Activated naive CD4-positive, alpha-beta T cell treated with anti-CD3 and anti-CD28 coated beads, Interleukin-2, amount 50 U/mL, for 24 hours (primary cell): ENCODE measurements around the gene CCDC77.
"Not testable (repeated sequence)": the region's sequence is repeated elsewhere in the genome, so short reads cannot be mapped to it uniquely, and the experiment has no call there.

Experiments
- H3K27ac Mint-ChIP-seq: one replicate; pipeline ENCODE4 v1.8.0; 2021; ENCODE audit warnings: mild to moderate bottlenecking, mixed read lengths
- H3K27me3 Mint-ChIP-seq: one replicate; pipeline ENCODE4 v1.8.0; 2021; ENCODE audit warnings: mixed read lengths
- H3K36me3 Mint-ChIP-seq: one replicate; pipeline ENCODE4 v1.8.0; 2021; ENCODE audit warnings: mixed read lengths
- H3K4me1 Mint-ChIP-seq: one replicate; pipeline ENCODE4 v1.8.0; 2021; ENCODE audit warnings: mixed read lengths
- H3K4me3 Mint-ChIP-seq: one replicate; pipeline ENCODE4 v1.8.0; 2021; ENCODE audit warnings: mild to moderate bottlenecking, mixed read lengths
- H3K9me3 Mint-ChIP-seq: one replicate; pipeline ENCODE4 v1.8.0; 2021; ENCODE audit warnings: mixed read lengths

The CCDC77 gene

DNA sequence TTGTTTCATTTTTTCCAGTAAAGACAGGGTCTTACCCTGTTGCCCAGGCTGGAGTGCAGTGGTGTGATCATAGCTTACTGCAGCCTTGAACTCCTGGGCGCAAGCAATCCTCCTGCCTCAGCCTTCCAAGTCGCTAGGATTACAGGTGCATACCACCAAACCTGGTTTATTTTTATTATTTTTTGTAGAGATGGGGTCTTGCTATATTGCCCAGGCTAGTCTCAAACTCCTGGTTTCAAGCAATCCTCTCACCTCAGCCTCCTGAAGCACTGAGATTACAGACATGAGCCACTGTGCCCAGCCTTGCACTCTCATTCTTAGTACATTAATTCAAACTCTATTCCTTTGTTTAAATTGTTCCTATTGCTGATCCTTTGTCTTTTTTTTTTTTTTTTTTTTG lies 34.3 kb downstream of the CCDC77 start:
- H3K4me1 Mint-ChIP-seq, H3K9me3 Mint-ChIP-seq, H3K4me3 Mint-ChIP-seq, H3K27ac Mint-ChIP-seq, H3K27me3 Mint-ChIP-seq: not testable (repeated sequence)
- H3K36me3 Mint-ChIP-seq = peaks cover 20% of the 10 kb centered on the region

DNA sequence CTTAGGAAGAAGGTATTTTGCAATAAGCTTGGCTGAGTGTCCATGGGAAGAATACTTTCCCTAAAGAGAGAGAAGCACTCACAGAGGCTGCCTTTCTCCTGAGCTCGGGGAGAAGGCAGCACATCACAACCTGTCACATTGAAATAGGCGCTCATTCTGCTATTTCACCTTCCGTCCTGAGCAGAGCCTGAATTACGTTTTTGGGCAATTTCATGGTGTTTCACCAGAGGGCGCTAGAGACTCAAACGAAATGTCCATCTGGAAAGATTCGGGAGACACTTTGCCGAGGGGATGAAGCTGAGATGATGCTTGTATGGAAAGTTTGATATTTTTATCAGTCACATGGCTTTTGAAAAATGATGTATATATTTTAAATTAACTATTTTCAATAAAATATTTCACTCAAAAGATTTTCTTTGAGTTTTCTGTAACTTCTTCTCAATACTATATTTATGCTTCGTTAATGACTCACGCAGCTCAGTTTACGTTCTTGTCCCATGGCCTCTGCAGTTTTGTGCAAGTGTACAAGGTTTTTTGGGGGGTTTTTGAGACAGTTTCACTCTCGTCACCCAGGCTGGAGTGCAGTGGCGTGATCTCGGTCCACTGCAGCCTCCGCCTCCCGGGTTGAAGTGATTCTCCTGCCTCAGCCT lies 40.9 kb downstream of the CCDC77 start:
- Mint-ChIP-seq H3K9me3 (no peaks in the 10 kb centered on the region), H3K27me3 (no peaks in the 10 kb centered on the region), H3K4me3 (no peak overlapping the region), H3K27ac (no peak overlapping the region), H3K4me1 (no peaks in the 10 kb centered on the region), H3K36me3 (peaks cover 2% of the 10 kb centered on the region)

DNA sequence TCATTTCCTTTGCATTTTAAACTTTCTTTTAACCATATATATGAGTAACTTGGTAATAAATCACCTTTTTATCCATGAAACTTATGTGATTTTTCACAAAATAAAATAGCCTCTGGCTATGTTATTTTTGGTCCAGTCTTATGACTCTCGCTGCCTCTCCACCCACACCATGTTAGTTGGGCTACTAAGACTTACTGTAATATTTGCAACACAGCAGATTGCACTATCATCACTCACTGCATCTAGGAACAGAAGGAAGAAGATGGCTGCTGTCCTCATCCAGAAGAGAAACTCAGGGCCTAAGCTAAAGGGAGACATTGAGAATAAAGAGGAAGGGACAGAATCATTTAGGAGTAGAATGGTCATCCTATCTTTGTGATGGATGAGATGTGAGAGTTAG lies 45.7 kb downstream of the CCDC77 start:
- Mint-ChIP-seq H3K27me3 (no peaks in the 10 kb centered on the region), H3K4me3 (no peak overlapping the region), H3K4me1 (no peaks in the 10 kb centered on the region), H3K9me3 (no peaks in the 10 kb centered on the region), H3K27ac (no peak overlapping the region), H3K36me3 (no peaks in the 10 kb centered on the region)

DNA sequence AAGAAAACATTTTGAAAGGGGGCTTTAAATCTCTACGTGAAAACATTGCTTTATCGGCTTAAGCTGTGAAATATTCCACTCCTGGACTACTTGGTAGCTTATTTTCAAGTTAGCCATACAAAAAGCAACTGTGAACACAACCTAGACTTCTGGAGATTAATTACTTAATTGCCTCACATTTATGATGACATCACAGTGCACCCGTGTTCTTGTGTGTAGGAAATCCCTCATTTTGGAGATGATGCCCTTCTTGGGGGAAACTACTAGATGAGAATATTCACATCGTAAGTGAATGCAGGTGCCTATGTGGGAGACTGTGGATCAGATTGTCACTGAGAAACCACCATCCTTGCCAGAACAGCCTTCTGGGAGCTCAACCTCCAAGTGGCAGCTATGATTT lies 47.8 kb downstream of the CCDC77 start:
- H3K9me3 Mint-ChIP-seq = no peaks in the 10 kb centered on the region
- no peaks in the 10 kb centered on the region for H3K4me1 Mint-ChIP-seq
- no peak overlapping the region for H3K4me3 Mint-ChIP-seq
- H3K36me3 Mint-ChIP-seq = no peaks in the 10 kb centered on the region
- H3K27ac Mint-ChIP-seq = no peak overlapping the region
- no peaks in the 10 kb centered on the region for H3K27me3 Mint-ChIP-seq

DNA sequence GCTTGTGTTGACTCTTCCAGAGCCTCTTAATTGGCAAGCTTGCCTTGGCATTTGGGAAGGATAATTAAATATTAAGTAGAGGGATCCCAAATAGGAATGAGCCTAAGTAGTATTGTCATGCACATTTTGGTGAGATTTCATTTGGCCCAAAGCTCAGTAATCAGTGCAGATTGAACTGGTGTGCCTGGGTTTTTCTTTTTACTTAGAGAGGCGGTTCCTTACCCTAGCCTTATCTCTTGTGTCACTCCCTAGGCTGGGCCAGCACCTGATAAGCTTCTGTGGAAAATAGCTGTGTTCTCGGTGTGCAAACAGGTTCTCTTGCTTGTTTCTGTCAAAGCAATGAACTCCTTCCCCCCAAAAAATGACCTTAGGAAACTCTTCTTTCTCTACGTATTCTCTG lies 49.0 kb downstream of the CCDC77 start:
- Mint-ChIP-seq H3K27me3 (no peaks in the 10 kb centered on the region), H3K9me3 (no peaks in the 10 kb centered on the region)

DNA sequence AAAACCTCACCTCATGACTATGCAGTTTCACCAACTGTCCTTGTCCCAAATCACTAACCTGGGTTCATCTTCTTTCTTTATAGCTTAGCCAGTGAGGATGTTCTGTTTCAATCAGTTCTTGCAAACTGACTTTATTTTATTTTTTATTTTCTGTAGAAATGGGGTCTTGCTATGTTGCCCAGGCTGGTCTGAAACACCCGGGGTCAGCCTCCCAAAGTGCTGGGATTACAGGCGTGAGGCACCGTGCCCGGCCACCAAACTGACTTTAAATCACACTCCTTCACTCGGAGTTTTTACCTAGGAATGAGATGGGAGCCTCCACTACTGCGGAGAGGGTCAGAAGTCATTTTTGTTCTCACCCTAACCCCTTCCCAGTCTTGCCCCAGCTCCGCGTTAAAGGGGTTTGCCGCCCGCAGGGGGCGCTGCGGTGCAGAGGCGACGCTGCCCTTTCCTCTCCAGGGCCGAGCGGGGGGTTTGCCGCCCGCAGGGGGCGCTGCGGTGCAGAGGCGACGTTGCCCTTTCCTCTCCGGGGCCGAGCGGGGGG lies 51.3 kb downstream of the CCDC77 start:
- Mint-ChIP-seq H3K4me3 (no peak overlapping the region), H3K9me3 (no peaks in the 10 kb centered on the region)

More for the DNA sequence above, 49.0 kb downstream of the CCDC77 start:
- Mint-ChIP-seq H3K4me3 (no peak overlapping the region), H3K36me3 (no peaks in the 10 kb centered on the region), H3K4me1 (no peaks in the 10 kb centered on the region), H3K27ac (no peak overlapping the region)

DNA sequence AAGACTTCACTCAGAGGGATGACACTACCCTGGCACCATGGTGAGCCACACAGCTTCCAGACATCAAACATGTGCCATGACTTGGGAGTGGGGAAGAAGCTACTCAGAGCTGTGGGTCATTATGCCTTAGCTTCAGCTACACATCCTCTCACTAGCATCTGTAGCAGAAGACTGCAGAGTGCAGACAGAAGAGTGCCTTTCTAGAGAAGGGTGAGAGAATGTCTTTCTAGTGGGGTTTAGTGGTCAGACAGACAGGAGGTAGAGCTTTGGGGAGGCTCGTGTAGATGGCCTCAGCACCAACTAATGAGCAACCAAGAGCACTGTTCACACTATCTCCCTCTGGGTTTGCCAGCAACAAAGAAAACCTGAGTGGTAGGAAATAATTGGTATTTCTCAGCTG lies 53.4 kb downstream of the CCDC77 start:
- Mint-ChIP-seq H3K4me1 (peaks cover 11% of the 10 kb centered on the region), H3K4me3 (no peak overlapping the region), H3K9me3 (no peaks in the 10 kb centered on the region), H3K27ac (no peak overlapping the region), H3K36me3 (no peaks in the 10 kb centered on the region), H3K27me3 (peaks cover 8% of the 10 kb centered on the region)

More for the DNA sequence above, 51.3 kb downstream of the CCDC77 start:
- Mint-ChIP-seq H3K27me3 (no peaks in the 10 kb centered on the region), H3K4me1 (no peaks in the 10 kb centered on the region), H3K36me3 (no peaks in the 10 kb centered on the region), H3K27ac (no peak overlapping the region)

DNA sequence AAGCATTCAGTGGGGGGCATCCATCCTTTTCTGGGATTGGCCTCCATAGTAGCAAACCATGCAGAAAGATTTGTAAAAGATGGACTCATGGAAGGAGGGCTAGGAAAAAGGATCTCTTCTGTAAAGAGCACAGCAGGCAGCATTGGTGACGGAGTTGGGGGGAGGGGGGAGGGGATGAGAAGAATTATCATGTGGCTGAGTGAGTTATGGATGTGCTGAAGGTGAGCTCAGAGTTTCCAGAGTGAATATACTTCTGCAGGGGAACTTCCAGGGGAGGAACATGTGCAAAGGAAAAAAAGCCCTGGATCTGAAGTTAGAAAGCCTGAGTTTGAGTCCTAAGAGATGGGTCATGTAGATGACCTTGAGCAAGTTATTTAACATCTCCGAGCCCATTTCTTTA lies 54.4 kb downstream of the CCDC77 start:
- Mint-ChIP-seq H3K4me1 (peaks cover 11% of the 10 kb centered on the region), H3K27me3 (peaks cover 8% of the 10 kb centered on the region), H3K36me3 (no peaks in the 10 kb centered on the region), H3K9me3 (no peaks in the 10 kb centered on the region), H3K4me3 (no peak overlapping the region), H3K27ac (no peak overlapping the region)

DNA sequence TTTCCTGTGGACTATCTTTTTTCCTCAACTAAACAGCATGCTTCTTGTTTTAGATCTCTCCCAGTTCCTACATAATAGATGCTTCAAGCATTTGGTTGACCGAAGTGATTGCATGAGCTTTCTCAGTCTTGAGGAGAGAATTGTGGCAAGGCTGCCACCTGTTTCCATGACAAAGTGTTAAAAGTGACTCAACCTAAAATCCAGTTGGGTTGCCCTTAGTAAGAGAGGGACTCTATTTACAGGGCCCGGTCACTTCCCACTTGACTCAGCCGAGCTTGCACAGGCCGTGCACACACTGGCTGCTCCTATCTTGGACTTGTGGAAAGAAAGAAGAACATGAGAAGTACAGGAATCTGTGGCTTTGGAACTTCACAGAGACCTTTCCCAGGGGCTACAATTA lies 56.2 kb downstream of the CCDC77 start:
- Mint-ChIP-seq H3K27ac (no peak overlapping the region), H3K36me3 (no peaks in the 10 kb centered on the region), H3K4me1 (peaks cover 16% of the 10 kb centered on the region), H3K9me3 (no peaks in the 10 kb centered on the region), H3K27me3 (peaks cover 15% of the 10 kb centered on the region), H3K4me3 (no peak overlapping the region)

DNA sequence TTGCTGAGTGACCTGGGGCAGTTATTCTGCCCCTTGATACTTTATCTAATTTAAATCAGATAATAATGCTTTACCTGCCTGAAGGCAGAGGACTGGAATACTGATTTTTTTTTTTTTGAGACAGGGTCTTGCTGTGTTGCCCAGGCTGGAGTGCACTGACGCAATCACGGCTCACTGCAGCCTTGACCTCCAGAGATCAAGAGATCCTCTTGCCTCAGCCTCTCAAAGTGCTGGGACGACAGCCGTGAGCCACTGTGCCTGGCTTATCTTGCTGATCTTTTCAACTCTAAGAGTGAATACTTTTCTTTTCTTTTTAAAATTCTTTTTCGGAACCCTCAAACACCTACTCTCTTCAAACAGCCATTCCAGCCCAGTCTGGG lies 57.6 kb downstream of the CCDC77 start:
- H3K4me1 Mint-ChIP-seq = peaks cover 16% of the 10 kb centered on the region
- H3K36me3 Mint-ChIP-seq = no peaks in the 10 kb centered on the region
- H3K4me3 Mint-ChIP-seq = peak overlapping the region; percentile 71
- no peaks in the 10 kb centered on the region for H3K9me3 Mint-ChIP-seq
- peaks cover 15% of the 10 kb centered on the region for H3K27me3 Mint-ChIP-seq
- H3K27ac Mint-ChIP-seq = no peak overlapping the region

DNA sequence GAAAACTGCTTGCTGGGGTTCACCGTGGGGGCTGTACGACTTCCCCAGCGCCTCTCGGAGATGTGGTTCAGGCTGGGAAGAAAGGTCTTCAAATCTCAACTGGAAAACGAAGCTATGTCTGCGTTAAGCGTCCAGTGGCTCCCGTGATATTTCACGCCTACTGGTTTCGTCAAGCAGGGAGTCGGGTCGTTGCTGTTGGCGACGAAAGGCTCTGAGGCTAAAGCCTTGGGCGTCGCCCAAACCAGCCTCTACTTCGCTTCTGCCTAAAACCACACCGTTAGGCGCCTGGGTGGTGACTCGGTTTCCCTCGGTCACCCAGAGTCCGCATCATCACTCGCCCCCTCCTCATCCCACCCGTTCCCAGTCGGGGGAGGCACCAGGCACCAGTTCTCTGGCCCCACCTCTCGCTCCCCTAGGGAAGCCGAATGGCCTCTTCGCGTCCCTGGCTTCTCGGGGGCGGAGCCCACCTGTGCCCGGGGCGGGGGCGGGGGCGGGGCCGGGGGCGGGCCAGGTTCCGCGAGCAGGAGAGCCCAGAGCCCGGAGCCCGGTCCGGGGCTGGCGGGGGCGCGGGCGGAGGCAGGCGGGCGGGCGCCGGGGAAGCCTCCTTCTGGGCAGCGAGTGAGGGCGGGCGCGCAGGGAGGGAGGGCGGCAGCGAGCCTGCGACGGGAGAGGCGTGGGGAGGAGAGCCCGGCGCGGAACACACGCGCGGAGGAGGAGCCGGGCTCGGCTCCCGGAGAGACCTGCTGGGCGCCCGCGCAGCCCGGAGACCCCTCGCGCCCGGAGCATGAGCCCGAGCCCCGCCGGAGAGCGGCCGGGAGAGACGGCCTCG lies 58.2 kb downstream of the CCDC77 start, which contains the start of gene B4GALNT3:
Gene B4GALNT3 (plus strand): TSS at position 510 of the 829 bp plus-strand sequence. CDS start 438 bp downstream, outside the sequence.
- peaks cover 16% of the 10 kb centered on the region for H3K4me1 Mint-ChIP-seq
- H3K9me3 Mint-ChIP-seq = no peaks in the 10 kb centered on the region
- no peaks in the 10 kb centered on the region for H3K36me3 Mint-ChIP-seq
- H3K27me3 Mint-ChIP-seq = peaks cover 15% of the 10 kb centered on the region
- no peak within 1 kb of the TSS for H3K27ac Mint-ChIP-seq
- H3K4me3 Mint-ChIP-seq = peak within 1 kb of the TSS; percentile 91

DNA sequence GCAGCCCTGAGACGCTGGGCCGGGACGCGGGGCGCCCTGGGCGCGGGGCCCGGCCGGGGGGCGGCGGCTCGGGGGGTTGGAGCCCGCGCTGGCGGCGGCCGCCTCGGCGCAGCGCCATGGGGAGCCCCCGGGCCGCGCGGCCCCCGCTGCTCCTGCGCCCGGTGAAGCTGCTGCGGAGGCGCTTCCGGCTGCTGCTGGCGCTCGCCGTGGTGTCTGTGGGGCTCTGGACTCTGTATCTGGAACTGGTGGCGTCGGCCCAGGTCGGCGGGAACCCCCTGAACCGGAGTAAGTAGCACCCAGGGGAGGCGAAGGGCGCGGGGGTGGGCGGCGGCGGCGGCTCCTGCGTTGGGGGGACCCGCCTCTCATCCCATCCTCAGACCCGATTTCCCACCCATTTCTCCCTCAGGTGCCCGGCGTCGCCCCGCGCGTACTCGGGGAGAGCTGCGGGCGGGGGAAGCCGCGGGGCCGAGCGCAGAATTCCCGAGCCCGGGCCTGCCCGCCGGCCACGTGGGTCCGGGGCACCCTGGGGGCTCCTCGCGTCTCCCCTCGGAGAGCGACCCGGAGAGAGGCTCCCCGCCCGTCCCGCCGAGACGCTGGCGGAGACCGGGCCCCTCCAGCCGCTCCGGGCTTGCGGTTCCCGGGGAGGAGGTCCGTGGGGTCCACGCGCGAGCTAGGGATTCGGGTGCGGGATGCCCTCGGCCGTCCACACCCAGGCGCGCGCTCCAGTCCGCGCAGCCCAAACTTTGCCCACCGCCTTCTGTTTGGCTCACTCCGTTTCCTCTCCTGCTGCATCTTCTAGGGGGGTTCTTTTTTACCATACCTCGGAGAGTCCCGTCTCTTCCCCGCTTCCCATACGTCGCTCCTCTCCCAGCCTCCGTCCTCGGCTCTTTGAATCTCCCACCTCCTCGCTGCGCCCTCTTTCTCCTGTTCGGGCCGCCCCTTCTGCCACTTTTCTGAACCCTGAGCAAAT lies 59.1 kb downstream of the CCDC77 start:
- Mint-ChIP-seq H3K9me3 (no peaks in the 10 kb centered on the region), H3K36me3 (no peaks in the 10 kb centered on the region), H3K4me3 (peak overlapping the region; percentile 91), H3K4me1 (peaks cover 16% of the 10 kb centered on the region), H3K27ac (peak overlapping the region; percentile 78), H3K27me3 (peaks cover 15% of the 10 kb centered on the region)

DNA sequence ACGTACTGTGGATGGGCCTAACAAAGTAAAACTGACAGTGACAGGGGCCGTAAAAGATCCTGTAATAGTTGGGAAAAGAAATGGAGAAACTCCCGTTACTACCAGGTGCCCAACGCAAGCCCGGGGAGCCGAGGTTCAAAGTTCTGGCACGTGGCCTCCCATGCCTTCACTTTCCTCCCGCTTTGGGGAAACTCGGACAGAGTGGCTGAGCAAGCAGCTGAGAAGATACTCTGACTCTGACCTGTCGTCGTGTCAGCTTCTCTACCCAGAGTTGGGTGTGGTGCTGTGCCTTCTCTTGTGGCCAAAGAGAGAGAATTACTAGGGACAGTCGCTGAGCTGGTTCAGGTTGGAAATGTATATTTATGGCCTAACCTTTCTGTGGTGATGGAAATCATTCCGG lies 60.0 kb downstream of the CCDC77 start:
- Mint-ChIP-seq H3K27me3 (peaks cover 15% of the 10 kb centered on the region), H3K4me1 (peaks cover 16% of the 10 kb centered on the region), H3K9me3 (no peaks in the 10 kb centered on the region), H3K36me3 (no peaks in the 10 kb centered on the region), H3K4me3 (peak overlapping the region; percentile 91), H3K27ac (peak overlapping the region; percentile 55)

DNA sequence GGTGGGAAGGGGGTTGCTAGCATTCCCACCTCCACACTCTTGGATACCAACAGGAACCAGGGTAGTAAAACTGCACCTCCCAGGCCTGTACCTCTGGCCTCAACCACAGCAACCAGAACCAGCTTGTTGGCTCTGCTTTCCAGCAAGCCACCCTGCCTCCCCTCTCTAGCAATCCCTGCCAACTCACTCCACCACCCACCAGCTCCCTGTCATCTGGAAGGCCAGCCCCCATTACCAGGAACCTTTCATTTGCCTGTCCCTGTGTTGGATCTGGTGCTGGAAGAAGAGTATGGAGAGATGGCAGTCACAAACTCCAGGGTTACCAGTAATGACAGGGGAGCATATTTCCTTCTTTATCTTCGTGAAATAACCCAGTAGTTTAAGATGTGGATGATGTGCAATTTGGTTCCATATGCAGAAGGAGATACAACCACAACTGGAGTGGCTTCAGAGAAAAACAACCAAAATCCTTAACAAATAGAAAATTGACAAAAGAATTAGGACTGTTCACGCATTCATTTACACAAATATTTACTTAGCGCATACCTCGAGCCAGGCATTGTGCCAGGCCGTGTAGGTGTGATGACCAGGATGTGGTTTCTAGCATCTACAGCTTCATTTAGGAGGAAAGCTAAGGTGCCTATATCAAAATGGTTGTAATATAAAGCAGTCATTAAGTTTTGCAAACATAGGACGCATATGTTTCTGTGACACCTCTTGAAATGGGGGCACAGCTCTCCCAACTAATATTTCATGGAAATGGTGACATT lies 61.7 kb downstream of the CCDC77 start:
- Mint-ChIP-seq H3K4me3 (no peak overlapping the region), H3K27ac (peak overlapping the region; percentile 24), H3K27me3 (peaks cover 14% of the 10 kb centered on the region), H3K9me3 (no peaks in the 10 kb centered on the region), H3K4me1 (peaks cover 14% of the 10 kb centered on the region), H3K36me3 (no peaks in the 10 kb centered on the region)
